ENCODE measurements around the gene MRPS31. TPM values are rescaled to one million over a fixed set of nuclear protein-coding genes. Genes with fewer than 3 reads are reported as not detected.
"Not testable (repeated sequence)": the region's sequence is repeated elsewhere in the genome, so short reads cannot be mapped to it uniquely, and the experiment has no call there.

The MRPS31 gene
- total RNA-seq, 1 experiment from 2014 or later: 10.5 TPM

GRCh38 chr13:40789275-40790153, 18.5 kb upstream of the MRPS31 start, which contains the start of gene SLC25A15:
Gene SLC25A15, plus strand, starts transcription at chr13:40789611. Its CDS starts 3,616 bp downstream, at chr13:40793227.
- peak; percentile 94 for DNase-seq (ENCODE audit: low spot score)

DNA sequence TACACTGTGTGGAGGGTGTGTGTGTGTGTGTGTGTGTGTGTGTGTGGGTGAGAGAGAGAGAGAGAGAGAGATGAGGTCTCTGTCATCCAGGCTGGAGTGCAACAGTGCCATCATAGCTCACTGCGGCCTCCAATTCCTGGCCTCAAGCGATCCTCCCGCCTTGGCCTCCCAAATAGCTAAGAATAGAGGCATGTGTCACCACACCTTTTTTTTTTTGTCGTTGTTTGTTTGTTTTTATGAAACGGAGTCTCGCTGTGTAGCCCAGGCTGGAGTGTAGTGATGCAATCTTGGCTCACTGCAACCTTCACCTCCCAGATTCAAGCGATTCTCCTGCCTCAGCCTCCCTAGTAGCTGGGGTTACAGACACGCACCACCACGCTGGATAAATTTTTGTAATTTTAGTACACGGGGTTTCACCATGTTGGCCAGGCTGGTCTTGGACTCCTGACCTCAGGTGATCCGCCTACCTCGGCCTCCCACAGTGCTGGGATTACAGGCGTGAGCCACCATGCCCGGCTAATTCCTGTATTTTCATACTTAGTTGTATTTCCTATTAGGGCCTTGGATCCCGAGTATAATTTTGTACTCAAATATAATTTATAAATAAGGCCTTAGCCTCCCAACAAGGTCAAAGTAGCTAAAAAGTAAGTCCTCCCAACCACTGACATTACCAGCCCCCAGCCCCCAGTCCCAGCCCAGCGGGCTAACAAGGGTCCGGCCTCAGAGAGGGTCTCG, 17.7 kb upstream of the MRPS31 start:
- DNase-seq (ENCODE audit: low spot score): not testable (repeated sequence)

- no peak for DNase-seq (ENCODE audit: low spot score)
These were observed 16.1 kb upstream of the MRPS31 start for GRCh38 chr13:40787062-40787461.

DNA sequence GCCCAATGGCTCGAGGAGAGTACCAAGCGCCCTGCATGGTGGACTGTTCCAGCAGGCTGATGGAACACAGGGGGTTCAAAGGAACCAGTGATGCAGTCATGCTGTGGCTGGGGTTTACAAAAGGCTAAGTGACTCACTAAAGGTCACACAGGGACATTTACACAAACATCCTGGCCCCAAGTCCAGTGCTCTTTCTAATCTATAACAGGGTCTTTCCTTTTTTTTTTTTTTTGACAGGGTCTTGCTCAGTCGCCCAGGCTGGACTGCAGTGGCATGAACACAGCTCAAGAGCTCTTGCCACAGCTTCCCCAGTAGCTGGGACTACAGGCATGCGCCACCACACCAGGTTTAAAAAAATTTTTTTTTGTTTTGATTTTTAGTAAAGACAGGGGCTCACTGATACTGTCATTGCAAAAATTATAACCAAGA, 15.6 kb upstream of the MRPS31 start:
- DNase-seq (ENCODE audit: low spot score): no peak

GRCh38 chr13:40784540-40784939, 13.6 kb upstream of the MRPS31 start:
- no peak for DNase-seq (ENCODE audit: low spot score)

DNA sequence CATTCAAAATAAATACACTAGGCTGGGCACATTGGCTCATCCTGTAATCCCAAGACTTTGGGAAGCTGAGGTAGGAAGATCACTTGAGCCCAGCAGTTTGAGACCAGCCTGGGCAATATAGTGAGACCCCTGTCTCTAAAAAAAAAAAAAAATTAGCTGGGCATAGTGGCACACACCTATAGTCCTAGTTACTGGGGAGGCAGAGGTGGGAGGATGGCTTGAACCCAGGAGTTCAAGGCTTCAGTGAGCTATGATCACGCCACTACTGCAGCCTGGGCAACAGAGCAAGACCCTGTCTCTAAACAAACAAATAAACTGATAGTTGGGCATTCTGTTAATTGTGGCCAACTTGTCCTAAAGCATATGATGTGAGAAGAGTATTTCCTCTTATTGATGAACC, 12.0 kb upstream of the MRPS31 start:
- DNase-seq (ENCODE audit: low spot score): not testable (repeated sequence)

GRCh38 chr13:40781717-40782116, 10.7 kb upstream of the MRPS31 start:
- DNase-seq (ENCODE audit: low spot score): no peak

GRCh38 chr13:40780822-40781401, 9.9 kb upstream of the MRPS31 start:
- peak; percentile 36 for DNase-seq (ENCODE audit: low spot score)

DNA sequence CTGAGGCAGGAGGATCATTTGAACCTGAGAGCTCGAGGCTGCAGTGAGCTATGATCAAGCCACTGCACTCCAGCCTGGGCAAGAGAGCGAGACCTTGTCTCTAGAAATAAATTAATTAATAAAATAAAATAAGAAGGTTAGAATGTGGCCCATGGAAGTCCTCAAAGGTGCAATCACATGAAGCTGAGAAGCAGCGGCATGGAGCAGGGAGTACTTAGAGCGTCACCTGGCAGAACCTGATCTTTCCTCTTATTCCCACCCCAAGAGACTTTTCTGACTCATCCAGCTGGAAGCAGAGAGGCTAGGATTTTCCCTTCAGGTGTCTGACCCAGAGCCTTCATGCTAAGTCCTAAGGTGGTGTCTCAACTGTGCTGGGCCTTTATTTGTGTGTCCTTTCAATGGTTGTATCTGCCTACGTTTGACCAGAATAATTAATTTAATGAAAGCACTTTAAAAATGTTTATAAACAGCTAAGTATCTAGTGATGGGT, 8.9 kb upstream of the MRPS31 start:
- no peak for DNase-seq (ENCODE audit: low spot score)

DNA sequence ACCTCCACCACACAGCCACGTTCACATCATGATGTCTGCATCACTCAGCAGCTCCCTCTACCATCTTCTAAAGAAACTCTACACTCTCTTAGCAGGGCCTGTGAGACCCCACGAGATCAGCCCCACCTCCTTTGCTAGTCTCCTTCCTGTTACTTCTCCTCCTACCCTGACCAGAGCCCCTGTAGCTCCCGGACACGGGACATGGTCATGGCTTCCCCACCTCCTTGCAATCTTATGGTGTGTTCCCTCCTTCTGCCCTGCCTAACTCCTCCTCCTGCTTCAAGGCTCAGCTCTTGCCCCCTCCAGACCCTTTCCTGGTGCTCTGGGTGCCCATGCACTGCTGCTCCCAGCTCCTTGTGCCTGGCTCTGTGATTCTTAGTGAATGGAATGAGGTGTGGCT, 8.1 kb upstream of the MRPS31 start:
- no peak for DNase-seq (ENCODE audit: low spot score)

DNA sequence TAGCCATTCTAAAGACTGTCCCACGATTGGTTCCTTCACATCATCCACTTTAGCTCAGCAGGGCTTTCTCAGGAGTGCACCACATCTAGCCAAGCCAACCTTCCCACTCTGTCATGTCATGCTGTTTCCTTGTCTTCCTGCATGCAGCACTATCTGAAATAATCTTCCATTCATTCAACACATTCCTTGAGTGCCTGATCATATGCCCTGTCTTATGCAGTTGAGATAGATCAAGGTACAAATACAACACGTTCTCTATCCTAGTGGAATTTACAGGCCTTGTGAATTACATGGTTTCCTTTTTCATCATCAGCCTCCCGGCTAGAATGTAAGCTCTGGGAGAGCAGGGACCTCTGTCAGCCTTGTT, 6.8 kb upstream of the MRPS31 start:
- no peak for DNase-seq (ENCODE audit: low spot score)

DNA sequence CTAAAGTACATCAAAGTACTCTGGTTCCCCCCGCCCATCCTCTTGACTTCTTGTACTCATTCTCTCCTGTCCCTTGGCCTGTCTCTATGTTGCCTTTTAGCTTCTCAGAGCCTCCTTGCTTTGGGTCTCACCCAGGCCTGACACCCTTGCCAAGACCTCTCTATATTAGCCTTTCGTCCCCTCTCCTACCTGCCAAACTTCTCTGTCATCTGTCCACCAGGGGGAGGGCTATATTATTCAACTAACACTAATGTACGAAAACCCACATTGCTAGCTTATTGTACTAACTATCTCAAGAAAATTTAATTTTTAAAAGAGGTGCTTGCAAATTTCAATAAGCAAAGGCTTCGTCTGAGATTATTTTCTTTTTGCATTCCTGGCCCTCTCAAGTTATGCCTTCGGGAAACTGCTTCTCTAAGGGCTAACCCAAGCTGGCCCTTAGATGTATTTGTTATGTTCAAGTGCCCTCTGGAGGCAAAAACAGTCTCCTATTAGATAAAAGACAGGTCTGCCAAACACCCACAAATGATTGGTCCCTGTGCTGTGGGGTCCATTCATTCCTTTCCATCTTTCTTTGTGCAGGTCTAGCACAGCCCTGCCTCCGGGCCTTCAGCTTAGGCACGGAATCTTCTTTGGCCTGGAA, 6.3 kb upstream of the MRPS31 start:
- peak; percentile 94 for DNase-seq (ENCODE audit: low spot score)

DNA sequence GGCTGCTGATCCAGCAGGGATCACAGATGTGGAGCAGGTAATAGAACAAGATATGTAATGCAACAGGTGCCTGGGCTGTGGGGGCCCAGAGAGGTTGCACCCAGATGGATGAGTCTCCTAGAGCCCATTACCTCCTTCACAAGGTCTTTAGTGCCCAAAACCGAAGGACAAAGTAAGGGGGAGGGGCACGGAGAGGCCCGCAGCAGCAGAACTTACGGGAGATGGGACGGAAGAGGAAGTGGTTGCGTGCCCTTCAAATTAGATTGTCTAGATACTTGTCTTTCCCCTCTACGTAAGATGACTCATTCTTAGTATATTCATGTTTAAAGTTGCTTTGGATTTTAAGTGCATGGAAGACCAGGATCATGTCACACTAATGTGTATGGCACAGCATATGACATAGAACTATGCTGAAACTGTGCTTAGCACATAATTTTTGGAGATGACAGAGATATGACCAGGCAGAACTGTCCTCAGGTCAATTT, 5.7 kb upstream of the MRPS31 start:
- no peak for DNase-seq (ENCODE audit: low spot score)

- DNase-seq (ENCODE audit: low spot score): no peak
These were observed 5.2 kb upstream of the MRPS31 start for GRCh38 chr13:40776232-40776631.

GRCh38 chr13:40774672-40775071, 3.7 kb upstream of the MRPS31 start:
- DNase-seq (ENCODE audit: low spot score): no peak

- DNase-seq (ENCODE audit: low spot score): no peak
These were observed 1.9 kb upstream of the MRPS31 start for GRCh38 chr13:40772765-40773473.

DNA sequence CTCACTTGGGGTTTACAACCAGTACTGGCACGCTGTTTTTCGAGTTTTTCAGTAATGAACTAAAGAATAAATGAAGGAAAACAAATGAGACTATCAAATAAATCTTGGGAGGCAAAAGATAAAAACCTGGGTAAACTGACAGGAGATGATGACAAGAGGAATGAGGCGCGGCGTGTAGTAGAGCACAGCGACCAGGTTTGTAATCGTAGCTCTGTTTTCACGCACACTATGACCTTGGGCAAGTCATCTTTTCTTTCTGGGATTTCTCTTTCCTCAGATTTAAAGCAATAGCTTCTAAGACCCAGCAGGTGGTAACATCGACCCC, 419 bp downstream of the MRPS31 start:
- DNase-seq (ENCODE audit: low spot score): no peak

- no peak for DNase-seq (ENCODE audit: low spot score)
These were observed 1.0 kb downstream of the MRPS31 start for GRCh38 chr13:40769970-40770369.

- DNase-seq (ENCODE audit: low spot score): no peak
These were observed 5.4 kb downstream of the MRPS31 start for GRCh38 chr13:40765602-40766001.

- DNase-seq (ENCODE audit: low spot score): no peak
These were observed 6.2 kb downstream of the MRPS31 start for GRCh38 chr13:40764587-40765403.

Data from HT-29 (cell line).